HG03558 (cell line): ENCODE measurements around the gene TMEM178B.
"Not testable (repeated sequence)": the region's sequence is repeated elsewhere in the genome, so short reads cannot be mapped to it uniquely, and the experiment has no call there.

Experiments used
- ATAC-seq: cut with Tn5 transposase; IDR thresholded peaks from one replicate; pipeline ENCODE4 v1.9.1; 2021; ENCODE audit warnings: moderate number of reproducible peaks; ENCODE audit not compliant: unreplicated experiment; ENCODE audit errors: extremely low read depth

TMEM178B gene

GRCh38 chr7:141073173-141073640, 657 bp upstream of the TMEM178B start:
- no peak for ATAC-seq

- no peak for ATAC-seq
Observed at GRCh38 chr7:141074162-141074991, 513 bp downstream of the TMEM178B start.

- no peak for ATAC-seq
Observed at GRCh38 chr7:141074997-141075396, 1.1 kb downstream of the TMEM178B start.

GRCh38 chr7:141076377-141076776, 2.5 kb downstream of the TMEM178B start:
- no peak for ATAC-seq

GRCh38 chr7:141079219-141079618, 5.4 kb downstream of the TMEM178B start:
- no peak for ATAC-seq

GRCh38 chr7:141089490-141089889, 15.6 kb downstream of the TMEM178B start:
- not testable (repeated sequence) for ATAC-seq

GRCh38 chr7:141094336-141095070, 20.6 kb downstream of the TMEM178B start:
- ATAC-seq = no peak

- no peak for ATAC-seq
Observed at GRCh38 chr7:141097430-141097829, 23.6 kb downstream of the TMEM178B start.

- no peak for ATAC-seq
Observed at GRCh38 chr7:141102436-141102835, 28.6 kb downstream of the TMEM178B start.

- ATAC-seq = no peak
Observed at GRCh38 chr7:141103847-141104429, 30.1 kb downstream of the TMEM178B start.

- ATAC-seq = no peak
Observed at GRCh38 chr7:141113131-141113530, 39.3 kb downstream of the TMEM178B start.

GRCh38 chr7:141114029-141114664, 40.3 kb downstream of the TMEM178B start:
- ATAC-seq = no peak

- no peak for ATAC-seq
Observed at GRCh38 chr7:141115965-141116364, 42.1 kb downstream of the TMEM178B start.

GRCh38 chr7:141116661-141117060, 42.8 kb downstream of the TMEM178B start:
- ATAC-seq = not testable (repeated sequence)

- ATAC-seq = no peak
Observed at GRCh38 chr7:141118767-141119166, 44.9 kb downstream of the TMEM178B start.

- no peak for ATAC-seq
Observed at GRCh38 chr7:141119187-141119586, 45.3 kb downstream of the TMEM178B start.

GRCh38 chr7:141122736-141123135, 48.9 kb downstream of the TMEM178B start:
- no peak for ATAC-seq

GRCh38 chr7:141123522-141123921, 49.7 kb downstream of the TMEM178B start:
- no peak for ATAC-seq

- no peak for ATAC-seq
Observed at GRCh38 chr7:141126107-141126506, 52.2 kb downstream of the TMEM178B start.

- no peak for ATAC-seq
Observed at GRCh38 chr7:141128506-141128905, 54.6 kb downstream of the TMEM178B start.
